Neural progenitor cell (in vitro differentiated cells): ENCODE data around the gene CYTH3. TPM values are rescaled to one million over a fixed set of nuclear protein-coding genes. Genes with fewer than 3 reads are reported as not detected.

Experiments used
- DNase-seq: peaks from one replicate; pipeline ENCODE4 v3.0.0-alpha.2; 2016; ENCODE audit warnings: low spot score
- H2AFZ ChIP-seq: fragments of 200-600 bp; sonication (generic); replicated peaks from 2 replicates; pipeline ENCODE4 v1.6.1; 2016; ENCODE audit warnings: antibody characterized with exemption
- H3F3A ChIP-seq: fragments of 200-600 bp; sonication (generic); 2 replicates; pipeline ENCODE4 v1.6.1; 2016; ENCODE audit warnings: antibody characterized with exemption, low read depth
- H3K27ac ChIP-seq: fragments of 200-600 bp; sonication (generic); 2 replicates; pipeline ENCODE4 v1.5.1; 2016; ENCODE audit warnings: mild to moderate bottlenecking
- H3K27me3 ChIP-seq: fragments of 200-600 bp; sonication (generic); 2 replicates; pipeline ENCODE4 v1.6.1; 2016; ENCODE audit warnings: mild to moderate bottlenecking, moderate library complexity
- H3K36me3 ChIP-seq: fragments of 200-600 bp; sonication (generic); 2 replicates; pipeline ENCODE4 v1.5.1; 2016
- H3K4me1 ChIP-seq: fragments of 200-600 bp; sonication (generic); 2 replicates; pipeline ENCODE4 v1.6.1; 2016; ENCODE audit warnings: mixed run types
- H3K4me2 ChIP-seq: fragments of 200-600 bp; sonication (generic); 2 replicates; pipeline ENCODE4 v1.6.1; 2016
- H3K4me3 ChIP-seq: fragments of 200-600 bp; sonication (generic); 2 replicates; pipeline ENCODE4 v1.5.1; 2016
- H3K79me2 ChIP-seq: fragments of 200-600 bp; sonication (generic); 2 replicates; pipeline ENCODE4 v1.6.1; 2016; ENCODE audit warnings: low read depth
- H3K9ac ChIP-seq: fragments of 200-600 bp; sonication (generic); 2 replicates; pipeline ENCODE4 v1.6.1; 2016
- H3K9me3 ChIP-seq: fragments of 200-600 bp; sonication (generic); 2 replicates; pipeline ENCODE4 v1.5.1; 2016; ENCODE audit warnings: low read depth
- H4K20me1 ChIP-seq: fragments of 200-600 bp; sonication (generic); 2 replicates; pipeline ENCODE4 v1.6.1; 2016; ENCODE audit warnings: low read depth
- H3K27ac Mint-ChIP-seq: 3 replicates; pipeline ENCODE4 v1.8.0; 2021; ENCODE audit warnings: mixed read lengths
- H3K27me3 Mint-ChIP-seq: 2 replicates; pipeline ENCODE4 v1.8.0; 2022; ENCODE audit warnings: low read depth, mild to moderate bottlenecking, inconsistent platforms, moderate library complexity, mixed read lengths; ENCODE audit not compliant: insufficient read depth
- H3K36me3 Mint-ChIP-seq: 3 replicates; pipeline ENCODE4 v1.8.0; 2021; ENCODE audit warnings: mixed read lengths
- H3K4me1 Mint-ChIP-seq: 3 replicates; pipeline ENCODE4 v1.8.0; 2021; ENCODE audit warnings: mixed read lengths
- H3K4me3 Mint-ChIP-seq: 3 replicates; pipeline ENCODE4 v1.8.0; 2021; ENCODE audit warnings: mild to moderate bottlenecking, moderate library complexity, mixed read lengths
- H3K9me3 Mint-ChIP-seq: 3 replicates; pipeline ENCODE4 v1.8.0; 2020; ENCODE audit warnings: mixed read lengths
- CTCF ChIP-seq: fragments of 200-600 bp; sonication (generic); IDR thresholded peaks from 2 replicates; pipeline ENCODE4 v1.5.1; 2017; ENCODE audit warnings: antibody characterized with exemption, mild to moderate bottlenecking
- EZH2 ChIP-seq: fragments of 200-600 bp; sonication (generic); IDR thresholded peaks from 2 replicates; pipeline ENCODE4 v1.6.1; 2017; ENCODE audit warnings: antibody characterized with exemption, mild to moderate bottlenecking, moderate library complexity
- EZH2phosphoT487 ChIP-seq: fragments of 200-600 bp; sonication (generic); IDR thresholded peaks from 2 replicates; pipeline ENCODE4 v1.6.1; 2017; ENCODE audit warnings: antibody characterized with exemption
- total RNA-seq: library from RNA; depleted of rRNA; stranded (reverse); fragments of >200 nt; gene quantifications from 2 replicates; pipeline ENCODE4 v1.2.3, GENCODE V29; 2015; ENCODE audit warnings: low replicate concordance

The CYTH3 gene
- total RNA-seq, 1 donor from 2014 or later = 10.9 TPM

GRCh38 chr7:6277476-6277875 lies 5.1 kb upstream of the CYTH3 start:
- no peak overlapping the region for H3K4me3 Mint-ChIP-seq
- H3F3A ChIP-seq = no peaks in the 10 kb centered on the region
- no peaks in the 10 kb centered on the region for H3K4me1 ChIP-seq
- no peaks in the 10 kb centered on the region for H3K9me3 Mint-ChIP-seq
- H3K27ac ChIP-seq = no peak overlapping the region
- H3K9ac ChIP-seq = no peak overlapping the region
- H3K79me2 ChIP-seq = no peaks in the 10 kb centered on the region
- H3K9me3 ChIP-seq = no peaks in the 10 kb centered on the region
- no peak for DNase-seq
- no peak overlapping the region for H3K4me2 ChIP-seq
- no peaks in the 10 kb centered on the region for H3K36me3 ChIP-seq
- no peak overlapping the region for H3K27ac Mint-ChIP-seq
- no peak for TF ChIP-seq EZH2phosphoT487
- TF ChIP-seq CTCF = no peak
- TF ChIP-seq EZH2 = no peak
- H3K36me3 Mint-ChIP-seq = no peaks in the 10 kb centered on the region
- peaks cover 12% of the 10 kb centered on the region for H3K4me1 Mint-ChIP-seq
- H3K27me3 Mint-ChIP-seq = no peaks in the 10 kb centered on the region
- no peak overlapping the region for H2AFZ ChIP-seq
- H3K27me3 ChIP-seq = peaks cover 10% of the 10 kb centered on the region
- no peaks in the 10 kb centered on the region for H4K20me1 ChIP-seq
- H3K4me3 ChIP-seq = no peak overlapping the region

GRCh38 chr7:6276911-6277408 lies 4.5 kb upstream of the CYTH3 start:
- Mint-ChIP-seq H3K27ac (no peak overlapping the region), H3K9me3 (no peaks in the 10 kb centered on the region), H3K36me3 (no peaks in the 10 kb centered on the region), H3K27me3 (no peaks in the 10 kb centered on the region), H3K4me1 (peaks cover 12% of the 10 kb centered on the region), H3K4me3 (no peak overlapping the region)
- no peaks in the 10 kb centered on the region for H3K4me1 ChIP-seq
- TF ChIP-seq EZH2 = no peak
- TF ChIP-seq CTCF = no peak
- TF ChIP-seq EZH2phosphoT487 = no peak
- no peak overlapping the region for H3K9ac ChIP-seq
- H3K27me3 ChIP-seq = peaks cover 10% of the 10 kb centered on the region
- H3K4me2 ChIP-seq = no peak overlapping the region
- H3K79me2 ChIP-seq = no peaks in the 10 kb centered on the region
- H2AFZ ChIP-seq = no peak overlapping the region
- no peaks in the 10 kb centered on the region for H4K20me1 ChIP-seq
- no peak overlapping the region for H3K27ac ChIP-seq
- no peak for DNase-seq
- no peaks in the 10 kb centered on the region for H3F3A ChIP-seq
- no peaks in the 10 kb centered on the region for H3K36me3 ChIP-seq
- H3K4me3 ChIP-seq = no peak overlapping the region
- no peaks in the 10 kb centered on the region for H3K9me3 ChIP-seq

- Mint-ChIP-seq H3K4me1 (peaks cover 26% of the 10 kb centered on the region), H3K9me3 (no peaks in the 10 kb centered on the region), H3K36me3 (no peaks in the 10 kb centered on the region), H3K4me3 (no peak overlapping the region), H3K27me3 (peaks cover 4% of the 10 kb centered on the region), H3K27ac (no peak overlapping the region)
- Histone ChIP-seq H3K79me2 (peaks cover 22% of the 10 kb centered on the region), H3K36me3 (no peaks in the 10 kb centered on the region), H2AFZ (no peak overlapping the region), H3K9me3 (no peaks in the 10 kb centered on the region), H3K27ac (no peak overlapping the region), H3K9ac (no peak overlapping the region), H3K4me2 (no peak overlapping the region), H3K4me1 (peaks cover under 1% of the 10 kb centered on the region), H3K4me3 (no peak overlapping the region), H3F3A (peaks cover under 1% of the 10 kb centered on the region), H3K27me3 (peaks cover 27% of the 10 kb centered on the region), H4K20me1 (peaks cover 18% of the 10 kb centered on the region)
- no peak for TF ChIP-seq EZH2
- no peak for TF ChIP-seq CTCF
- no peak for TF ChIP-seq EZH2phosphoT487
- DNase-seq = no peak
Measured at GRCh38 chr7:6274743-6275142, 2.3 kb upstream of the CYTH3 start.
